GM15510 (cell line): ENCODE measurements around the gene OR6K3.

Source experiments
- POLR2A ChIP-seq: IDR thresholded peaks from 3 replicates; pipeline ENCODE4 v1.6.1; 2011; ENCODE audit warnings: borderline replicate concordance; ENCODE audit not compliant: insufficient read length; ENCODE audit errors: extremely low read depth

Gene OR6K3

DNA sequence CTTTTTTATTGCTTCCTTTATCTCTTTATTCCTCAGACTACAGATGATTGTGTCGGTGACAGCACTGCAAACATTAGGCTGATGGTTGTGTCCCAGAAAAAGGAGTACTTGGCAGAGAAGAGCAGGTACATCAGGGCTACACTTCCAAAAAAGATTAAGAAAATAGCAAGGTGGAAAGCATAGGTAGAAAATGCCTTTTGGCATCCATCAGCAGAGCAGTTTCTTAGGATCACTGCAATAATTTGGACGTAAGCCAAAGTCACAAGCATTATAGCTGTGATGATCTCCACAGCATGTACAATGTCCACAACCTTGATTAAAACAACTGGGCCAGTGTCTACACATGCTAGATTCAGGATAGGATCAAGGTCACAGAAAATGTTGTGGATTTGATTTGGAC is 25.9 kb downstream of the OR6K3 start:
- TF ChIP-seq POLR2A = no peak

- TF ChIP-seq POLR2A = no peak
Observed at GRCh38 chr1:158692356-158692755, 28.2 kb downstream of the OR6K3 start.

- no peak for TF ChIP-seq POLR2A
Observed at GRCh38 chr1:158691907-158692306, 28.6 kb downstream of the OR6K3 start.

- TF ChIP-seq POLR2A = no peak
Observed at GRCh38 chr1:158689875-158690274, 30.6 kb downstream of the OR6K3 start.

GRCh38 chr1:158689110-158689509 is 31.4 kb downstream of the OR6K3 start:
- TF ChIP-seq POLR2A = no peak

DNA sequence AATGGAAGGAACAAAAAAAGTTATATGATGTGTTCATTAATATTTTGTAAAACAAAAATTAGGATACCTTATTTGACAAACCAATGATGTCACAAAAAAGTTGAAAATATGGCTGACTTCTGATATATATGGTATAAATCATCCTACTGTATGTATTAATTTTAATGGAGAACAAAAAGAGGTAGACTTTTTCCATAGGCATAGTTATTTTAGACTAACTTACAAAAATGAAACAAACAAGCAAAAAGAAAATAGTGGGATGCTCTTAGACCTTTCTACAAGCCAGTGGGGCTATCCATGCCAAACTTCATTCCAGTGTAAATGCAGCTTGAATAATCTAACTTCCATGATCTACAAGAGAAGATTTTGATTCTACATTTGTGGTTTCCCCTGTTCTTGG is 33.5 kb downstream of the OR6K3 start:
- TF ChIP-seq POLR2A = no peak

DNA sequence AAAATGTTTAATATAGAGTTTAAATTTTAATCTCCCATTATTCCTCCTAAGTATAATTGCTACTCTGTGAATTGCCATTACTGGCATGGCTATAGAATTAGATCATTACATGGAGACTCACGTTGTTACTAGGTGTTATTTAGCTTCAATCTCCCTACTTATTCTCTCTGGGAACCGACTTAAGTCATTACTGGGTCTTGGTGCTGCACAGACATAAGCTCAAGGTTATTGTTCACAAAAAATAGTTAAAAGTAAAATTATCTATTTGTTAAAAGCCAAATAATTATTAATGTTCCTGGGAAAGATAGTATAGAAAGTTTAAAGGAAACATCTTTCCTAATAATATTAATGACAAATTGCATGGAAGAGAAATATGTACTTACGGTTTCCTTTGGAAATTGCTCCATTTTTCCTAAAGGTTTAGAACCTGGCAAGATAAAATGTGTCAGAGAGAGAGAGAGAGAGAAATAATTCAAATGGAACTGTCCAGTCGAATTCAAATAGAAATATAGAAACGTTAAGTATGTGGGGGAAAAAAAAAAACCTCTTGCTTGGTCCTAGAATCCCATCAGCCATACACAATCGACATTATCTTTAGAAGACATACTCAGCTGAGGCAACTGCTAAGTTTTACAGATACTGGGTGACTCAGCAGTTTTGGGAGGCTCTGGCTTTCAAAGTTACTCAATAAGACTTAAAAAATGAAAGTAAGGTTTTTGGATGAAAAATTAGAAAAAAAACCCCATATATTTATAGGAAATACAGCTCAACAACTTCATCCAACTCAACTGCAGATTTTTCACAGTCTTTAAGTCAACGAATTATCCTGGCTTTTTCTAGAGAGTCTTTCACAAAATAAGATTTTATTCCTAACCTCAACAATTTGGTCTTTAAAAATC is 34.2 kb downstream of the OR6K3 start, which contains the start of gene SPTA1:
SPTA1 (minus strand) TSS at position 605 of the 899 bp plus-strand sequence; CDS start at position 407, 198 bp downstream.
- no peak for TF ChIP-seq POLR2A

DNA sequence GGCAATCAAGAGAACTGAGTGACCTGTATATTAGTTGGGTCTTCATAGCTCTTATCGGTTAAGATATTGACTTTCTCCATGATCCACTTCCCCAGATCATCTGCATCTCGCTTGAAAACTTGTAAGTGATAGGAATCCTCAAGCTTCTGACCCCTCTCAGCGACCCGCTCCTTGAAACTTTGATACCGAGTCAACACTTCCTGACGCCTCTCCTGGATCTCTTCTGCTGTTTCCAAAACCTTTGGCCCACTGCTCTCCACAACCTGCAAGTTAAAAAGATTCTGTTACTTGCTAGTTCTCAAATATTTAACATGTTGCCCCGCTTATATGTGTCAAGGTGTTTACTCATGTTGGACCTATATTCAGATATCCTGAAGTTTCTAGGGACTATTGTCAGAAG is 35.4 kb downstream of the OR6K3 start:
- TF ChIP-seq POLR2A = no peak

GRCh38 chr1:158681606-158682005 is 38.9 kb downstream of the OR6K3 start:
- no peak for TF ChIP-seq POLR2A

- no peak for TF ChIP-seq POLR2A
Observed at GRCh38 chr1:158679289-158679688, 41.2 kb downstream of the OR6K3 start.

DNA sequence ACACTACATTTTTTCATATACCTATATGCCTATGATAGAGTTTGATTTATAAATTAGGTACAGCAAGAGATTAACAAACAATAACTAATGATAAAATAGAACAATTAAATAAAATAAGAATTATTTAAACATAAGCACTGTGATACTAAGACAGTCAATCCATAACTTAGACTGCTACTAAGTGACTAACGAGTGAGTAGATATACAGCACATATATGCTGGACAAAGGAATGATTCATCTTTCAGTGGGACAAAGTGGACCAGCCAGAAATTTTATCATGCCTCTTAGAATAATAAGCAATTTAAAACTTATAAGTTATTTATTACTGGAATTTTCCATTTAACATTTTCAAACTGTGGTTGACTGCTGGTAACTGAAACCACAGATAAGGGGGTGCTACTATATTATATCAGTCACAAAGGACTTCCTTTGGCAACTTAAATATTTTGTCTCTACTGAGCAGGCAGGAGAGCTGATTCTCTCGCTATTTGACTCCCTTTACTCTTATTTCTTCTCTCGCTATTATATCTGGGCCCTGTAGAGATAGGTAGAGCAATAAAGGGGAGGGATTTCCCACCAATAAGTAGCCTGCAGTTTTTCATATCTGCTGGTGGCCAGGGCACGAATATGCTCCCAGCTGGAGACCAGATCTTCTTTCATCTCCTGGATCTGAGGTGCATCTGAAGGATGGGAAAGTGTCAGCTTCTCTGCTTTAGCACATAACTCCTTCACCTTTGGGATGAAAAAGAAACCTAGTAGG is 44.8 kb downstream of the OR6K3 start:
- TF ChIP-seq POLR2A = no peak

DNA sequence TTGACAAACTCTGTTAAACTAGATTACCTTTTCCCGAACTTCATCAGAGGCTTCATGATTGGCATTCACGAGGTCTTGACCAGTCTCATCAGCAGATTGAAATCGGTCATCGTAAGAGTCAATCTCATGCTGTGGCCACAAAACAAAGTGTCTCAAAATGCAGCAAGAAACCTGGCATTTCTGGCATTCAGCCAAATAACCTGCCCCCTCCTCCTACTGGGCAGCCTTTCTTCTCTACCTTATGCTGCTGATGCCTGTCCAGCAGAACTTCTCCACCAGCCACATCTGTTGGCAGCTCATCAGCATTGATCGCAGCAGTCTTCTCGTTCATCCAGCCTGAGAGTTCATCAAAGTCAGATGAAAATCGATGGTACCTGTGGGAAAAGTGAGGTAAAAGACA is 46.2 kb downstream of the OR6K3 start:
- TF ChIP-seq POLR2A = no peak
